H7 (cell line): ENCODE results near the gene VPS18. TPM values are rescaled to one million over a fixed set of nuclear protein-coding genes. Genes with fewer than 3 reads are reported as not detected.

ENCODE experiments used
- DNase-seq: peaks from one replicate; pipeline ENCODE4 v3.0.0; 2012
- H3K27me3 ChIP-seq: 2 replicates; pipeline ENCODE4 v1.6.0; 2011; ENCODE audit warnings: mild to moderate bottlenecking, low read length; ENCODE audit not compliant: control insufficient read depth, insufficient read depth
- H3K36me3 ChIP-seq: replicated peaks from 2 replicates; pipeline ENCODE4 v1.5.1; 2011; ENCODE audit warnings: low read length; ENCODE audit not compliant: control insufficient read depth, insufficient read depth
- H3K4me3 ChIP-seq: 2 replicates; pipeline ENCODE4 v1.5.1; 2011; ENCODE audit warnings: low read depth, mild to moderate bottlenecking, control low read depth, low read length, moderate library complexity; ENCODE audit not compliant: insufficient read depth
- total RNA-seq: library from RNA; depleted of rRNA; stranded (reverse); fragments of >200 nt; shearing (Covaris generic); gene quantifications from 2 replicates; pipeline ENCODE4 v1.2.3, GENCODE V29; 2014

VPS18 gene
- total RNA-seq, 1 experiment from 2014 or later, result 39.5 TPM

DNA sequence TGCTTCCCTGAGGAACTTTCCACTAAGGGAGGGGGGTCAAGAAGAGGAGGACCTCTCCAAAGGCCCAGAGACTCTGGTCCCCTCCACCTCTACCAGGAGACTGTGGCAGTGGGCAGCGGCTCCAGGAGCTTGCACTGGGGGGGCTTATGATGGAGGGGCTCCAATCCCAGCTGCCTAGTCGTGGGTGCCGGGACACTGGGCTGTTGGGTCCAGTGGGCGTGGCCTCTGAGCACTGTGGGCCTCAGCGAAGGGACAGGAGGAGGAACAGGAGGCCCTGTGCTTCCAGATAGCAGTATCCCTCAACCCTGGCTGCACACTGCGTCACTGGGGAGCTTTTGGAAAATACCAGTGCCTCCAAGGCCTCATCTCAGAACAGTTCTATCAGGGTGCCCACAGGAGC is 21.4 kb downstream of the VPS18 start:
- DNase-seq, result no peak
- H3K36me3 ChIP-seq, result no peaks in the 10 kb centered on the region
- H3K4me3 ChIP-seq, result no peak overlapping the region
- H3K27me3 ChIP-seq, result peaks cover 2% of the 10 kb centered on the region

- no peaks in the 10 kb centered on the region for H3K36me3 ChIP-seq
- H3K27me3 ChIP-seq, result peaks cover 13% of the 10 kb centered on the region
- DNase-seq, result peak; percentile 80
- H3K4me3 ChIP-seq, result no peak overlapping the region
Measured at GRCh38 chr15:40917585-40917984, 23.3 kb downstream of the VPS18 start.

DNA sequence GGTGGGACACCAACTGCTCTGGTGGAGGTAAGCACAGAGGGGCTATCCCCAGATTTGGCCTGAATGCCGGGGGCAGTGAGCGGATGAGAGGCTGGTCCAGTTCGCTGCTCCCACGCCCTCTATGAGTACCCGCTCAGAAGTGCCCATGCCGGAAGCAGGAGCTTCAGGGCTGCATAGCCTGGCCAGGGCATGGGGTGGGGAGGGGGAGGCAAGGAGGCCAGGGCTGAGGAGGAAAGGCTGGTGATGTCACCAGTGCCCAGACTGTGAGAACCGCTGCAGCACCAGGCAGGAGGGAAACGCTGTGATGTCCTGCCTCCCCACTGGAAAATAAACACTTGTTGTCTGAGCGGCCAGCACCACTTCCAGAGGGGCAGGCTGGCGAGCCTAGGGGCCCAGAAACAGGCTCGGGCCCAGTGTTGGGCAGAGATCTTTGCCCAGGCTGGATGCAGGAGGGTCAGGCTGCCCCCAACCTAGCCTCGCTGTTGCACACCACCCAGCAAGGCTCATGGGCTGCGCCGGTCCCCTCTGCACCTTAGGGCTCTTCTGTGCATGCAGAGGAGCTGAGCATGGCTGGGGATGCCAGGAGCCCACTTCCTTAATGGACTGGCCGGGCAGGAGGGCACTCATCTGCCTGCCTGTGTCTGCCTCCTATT is 24.0 kb downstream of the VPS18 start:
- no peak overlapping the region for H3K4me3 ChIP-seq
- DNase-seq, result no peak
- H3K36me3 ChIP-seq, result no peaks in the 10 kb centered on the region
- peaks cover 19% of the 10 kb centered on the region for H3K27me3 ChIP-seq

GRCh38 chr15:40918799-40919392 is 24.6 kb downstream of the VPS18 start:
- H3K36me3 ChIP-seq, result no peaks in the 10 kb centered on the region
- DNase-seq, result no peak
- peaks cover 26% of the 10 kb centered on the region for H3K27me3 ChIP-seq
- no peak overlapping the region for H3K4me3 ChIP-seq

GRCh38 chr15:40921949-40922607 is 27.8 kb downstream of the VPS18 start:
- Histone ChIP-seq H3K36me3 (no peaks in the 10 kb centered on the region), H3K27me3 (peaks cover 57% of the 10 kb centered on the region), H3K4me3 (no peak overlapping the region)
- DNase-seq, result no peak

GRCh38 chr15:40922608-40923005 is 28.4 kb downstream of the VPS18 start:
- Histone ChIP-seq H3K4me3 (no peak overlapping the region), H3K27me3 (peaks cover 62% of the 10 kb centered on the region), H3K36me3 (no peaks in the 10 kb centered on the region)
- DNase-seq, result no peak

DNA sequence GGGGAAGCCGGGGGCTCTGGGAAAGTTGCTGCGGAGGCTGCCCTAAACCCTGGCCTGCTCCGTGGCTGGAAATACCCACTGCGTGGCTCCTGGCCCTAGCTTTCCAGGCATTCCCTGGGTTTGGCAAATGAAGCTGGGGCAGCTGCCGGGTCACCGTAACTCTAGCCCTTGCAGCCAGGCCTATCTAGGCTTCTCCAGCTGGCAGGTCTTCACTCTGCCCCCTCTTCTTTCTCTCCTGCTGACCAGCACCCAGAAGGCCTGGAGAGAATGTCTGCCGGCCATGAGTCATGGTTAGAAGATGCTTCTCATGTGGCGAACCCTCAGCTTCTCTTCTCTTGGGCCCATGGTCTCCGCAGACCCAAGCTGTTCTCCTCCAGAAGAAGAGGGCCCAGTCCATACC is 29.3 kb downstream of the VPS18 start:
- Histone ChIP-seq H3K4me3 (no peak overlapping the region), H3K27me3 (peaks cover 71% of the 10 kb centered on the region), H3K36me3 (no peaks in the 10 kb centered on the region)
- no peak for DNase-seq

GRCh38 chr15:40925495-40925862 is 31.2 kb downstream of the VPS18 start:
- DNase-seq, result no peak

GRCh38 chr15:40925863-40926658 is 31.8 kb downstream of the VPS18 start:
- peaks cover 91% of the 10 kb centered on the region for H3K27me3 ChIP-seq
- peak; percentile 90 for DNase-seq

More at GRCh38 chr15:40925495-40925862, 31.2 kb downstream of the VPS18 start:
- Histone ChIP-seq H3K36me3 (no peaks in the 10 kb centered on the region), H3K4me3 (peak overlapping the region; percentile 41), H3K27me3 (peaks cover 88% of the 10 kb centered on the region)

GRCh38 chr15:40926659-40927494 is 32.6 kb downstream of the VPS18 start:
- H3K4me3 ChIP-seq, result peak overlapping the region; percentile 41; the same call in 1 of the 2 replicates

More at GRCh38 chr15:40925863-40926658, 31.8 kb downstream of the VPS18 start:
- H3K36me3 ChIP-seq, result no peaks in the 10 kb centered on the region
- H3K4me3 ChIP-seq, result peak overlapping the region; percentile 41

DNA sequence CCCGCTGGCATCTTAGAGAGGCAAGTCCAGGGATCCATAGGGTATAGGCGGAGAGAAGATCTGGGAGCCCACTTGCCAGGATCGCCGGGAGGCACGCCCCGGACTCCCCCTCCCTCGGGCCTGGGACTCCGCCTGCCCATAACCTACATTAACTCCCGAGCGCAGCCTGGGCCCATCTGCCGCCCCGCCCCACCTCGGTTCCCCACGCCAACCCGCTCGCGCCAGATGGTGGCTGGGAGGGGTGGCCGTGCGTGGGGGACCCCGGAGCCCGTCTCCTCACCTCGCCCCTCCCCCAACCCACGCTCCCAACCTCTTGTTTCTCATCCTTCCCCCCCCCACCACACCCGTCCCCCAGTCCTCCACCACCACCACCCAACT is 33.2 kb downstream of the VPS18 start:
- peak overlapping the region; percentile 46; the same call in 1 of the 2 replicates for H3K4me3 ChIP-seq
- DNase-seq, result peak; percentile 87

More at GRCh38 chr15:40926659-40927494, 32.6 kb downstream of the VPS18 start:
- DNase-seq, result peak; percentile 72
- peaks cover 99% of the 10 kb centered on the region for H3K27me3 ChIP-seq
- H3K36me3 ChIP-seq, result no peaks in the 10 kb centered on the region

DNA sequence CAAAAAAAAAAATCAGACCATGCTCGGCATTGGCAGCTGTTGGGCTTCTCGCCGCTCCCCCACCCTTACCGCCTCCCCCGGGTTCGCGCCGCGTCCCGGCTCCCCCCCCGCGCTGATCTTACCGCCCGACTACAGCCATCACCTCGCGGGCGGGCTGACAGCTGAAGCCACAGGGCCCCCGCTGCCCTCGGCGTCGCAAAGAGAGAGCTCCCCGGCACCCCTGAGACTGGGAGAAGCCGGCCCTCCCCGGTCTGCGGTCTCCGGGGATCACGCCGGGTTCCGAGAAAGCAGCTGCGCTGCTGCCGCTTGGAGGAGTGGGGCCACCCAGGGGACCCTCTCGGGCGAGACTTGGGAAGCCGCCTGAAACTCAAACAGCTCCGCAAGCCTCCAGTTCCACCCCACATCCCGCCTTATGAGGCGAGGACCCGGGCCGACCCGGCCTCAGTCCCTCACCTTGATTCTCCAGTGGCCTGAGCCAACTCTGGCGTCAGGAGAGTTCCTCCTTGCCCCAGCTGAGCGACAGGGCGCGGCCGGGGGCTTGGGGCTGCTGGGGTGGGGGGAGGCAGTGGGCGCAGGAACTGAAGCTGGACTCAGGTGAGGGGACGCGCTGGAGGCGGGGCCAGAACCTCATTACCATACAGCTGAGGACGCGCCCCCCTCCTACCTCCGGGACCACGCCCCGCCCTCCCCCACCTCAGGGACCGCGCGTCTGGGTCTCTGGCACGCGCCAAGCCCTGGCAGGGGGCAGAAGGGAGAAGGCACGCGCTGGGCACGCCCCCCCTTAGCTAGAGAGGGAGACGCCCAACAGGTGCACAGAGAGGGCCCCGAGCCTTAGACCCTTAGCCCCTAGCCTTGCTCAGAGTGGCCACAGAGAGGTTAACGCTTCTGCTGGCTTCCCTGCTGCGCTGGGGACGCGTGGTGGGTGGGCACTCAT is 33.9 kb downstream of the VPS18 start:
- H3K36me3 ChIP-seq, result no peaks in the 10 kb centered on the region
- DNase-seq, result peak; percentile 96
- peaks cover 99% of the 10 kb centered on the region for H3K27me3 ChIP-seq
- H3K4me3 ChIP-seq, result peak overlapping the region; percentile 46; the same call in 1 of the 2 replicates

More for the DNA sequence above, 33.2 kb downstream of the VPS18 start:
- Histone ChIP-seq H3K36me3 (no peaks in the 10 kb centered on the region), H3K27me3 (peaks cover 99% of the 10 kb centered on the region)
